ENCODE data around the gene TBC1D3E.
"Not testable (repeated sequence)": the region's sequence is repeated elsewhere in the genome, so short reads cannot be mapped to it uniquely, and the experiment has no call there.

GRCh38 chr17:38087344-38087743, 40.4 kb upstream of the TBC1D3E start:
- TF ChIP-seq CTCF, POLR2A (IDR thresholded peaks at IDR 0.05): not testable (repeated sequence)

Data from breast epithelium (tissue), 3 donors.